Neural progenitor cell (in vitro differentiated cells): ENCODE results near the gene SNX5.

ENCODE experiments used
- EZH2 ChIP-seq: fragments of 200-600 bp; sonication (generic); IDR thresholded peaks from 2 replicates; pipeline ENCODE4 v1.6.1; 2017; ENCODE audit warnings: antibody characterized with exemption, mild to moderate bottlenecking, moderate library complexity
- EZH2phosphoT487 ChIP-seq: fragments of 200-600 bp; sonication (generic); IDR thresholded peaks from 2 replicates; pipeline ENCODE4 v1.6.1; 2017; ENCODE audit warnings: antibody characterized with exemption
- TF ChIP-seq, protein P1 (sequence below): fragments of 200-600 bp; sonication (generic); IDR thresholded peaks from 2 replicates; pipeline ENCODE4 v1.5.1; 2017; ENCODE audit warnings: antibody characterized with exemption, mild to moderate bottlenecking

DNA sequence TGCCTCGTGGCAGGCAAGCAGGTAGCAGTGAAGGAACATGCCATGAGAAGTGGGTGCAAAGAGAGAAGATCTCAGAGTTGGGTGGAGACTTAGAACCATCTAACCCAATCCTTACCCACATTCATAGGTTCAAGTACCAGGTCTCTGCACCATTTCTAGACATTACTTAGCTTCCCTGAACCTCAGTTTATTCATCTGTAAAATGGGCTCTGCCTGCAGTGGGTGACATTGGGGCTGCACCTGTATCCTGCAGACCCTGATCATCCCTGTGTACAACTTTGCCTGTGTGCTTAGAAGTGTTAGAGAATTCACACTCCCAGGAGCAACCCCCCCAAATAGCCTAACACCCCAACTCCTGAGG is 42.7 kb downstream of the SNX5 start:
- TF ChIP-seq, protein P1, sequence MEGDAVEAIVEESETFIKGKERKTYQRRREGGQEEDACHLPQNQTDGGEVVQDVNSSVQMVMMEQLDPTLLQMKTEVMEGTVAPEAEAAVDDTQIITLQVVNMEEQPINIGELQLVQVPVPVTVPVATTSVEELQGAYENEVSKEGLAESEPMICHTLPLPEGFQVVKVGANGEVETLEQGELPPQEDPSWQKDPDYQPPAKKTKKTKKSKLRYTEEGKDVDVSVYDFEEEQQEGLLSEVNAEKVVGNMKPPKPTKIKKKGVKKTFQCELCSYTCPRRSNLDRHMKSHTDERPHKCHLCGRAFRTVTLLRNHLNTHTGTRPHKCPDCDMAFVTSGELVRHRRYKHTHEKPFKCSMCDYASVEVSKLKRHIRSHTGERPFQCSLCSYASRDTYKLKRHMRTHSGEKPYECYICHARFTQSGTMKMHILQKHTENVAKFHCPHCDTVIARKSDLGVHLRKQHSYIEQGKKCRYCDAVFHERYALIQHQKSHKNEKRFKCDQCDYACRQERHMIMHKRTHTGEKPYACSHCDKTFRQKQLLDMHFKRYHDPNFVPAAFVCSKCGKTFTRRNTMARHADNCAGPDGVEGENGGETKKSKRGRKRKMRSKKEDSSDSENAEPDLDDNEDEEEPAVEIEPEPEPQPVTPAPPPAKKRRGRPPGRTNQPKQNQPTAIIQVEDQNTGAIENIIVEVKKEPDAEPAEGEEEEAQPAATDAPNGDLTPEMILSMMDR: no peak
- TF ChIP-seq EZH2: no peak
- TF ChIP-seq EZH2phosphoT487: no peak
